ENCODE data around the gene CDH13.

Gene CDH13

DNA sequence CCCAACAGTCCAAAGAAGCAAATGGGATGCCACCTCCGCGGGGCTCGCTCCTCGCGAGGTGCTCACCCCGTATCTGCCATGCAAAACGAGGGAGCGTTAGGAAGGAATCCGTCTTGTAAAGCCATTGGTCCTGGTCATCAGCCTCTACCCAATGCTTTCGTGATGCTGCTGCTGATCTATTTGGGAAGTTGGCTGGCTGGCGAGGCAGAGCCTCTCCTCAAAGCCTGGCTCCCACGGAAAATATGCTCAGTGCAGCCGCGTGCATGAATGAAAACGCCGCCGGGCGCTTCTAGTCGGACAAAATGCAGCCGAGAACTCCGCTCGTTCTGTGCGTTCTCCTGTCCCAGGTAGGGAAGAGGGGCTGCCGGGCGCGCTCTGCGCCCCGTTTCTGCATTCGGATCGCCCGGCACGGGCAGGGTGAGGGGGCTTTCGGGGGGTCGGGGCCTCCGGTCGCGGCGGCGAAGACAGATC lies at the start of gene CDH13:
CDH13 (plus strand) TSS at position 179 of the 471 bp plus-strand sequence.
- no peak for DNase-seq

DNA sequence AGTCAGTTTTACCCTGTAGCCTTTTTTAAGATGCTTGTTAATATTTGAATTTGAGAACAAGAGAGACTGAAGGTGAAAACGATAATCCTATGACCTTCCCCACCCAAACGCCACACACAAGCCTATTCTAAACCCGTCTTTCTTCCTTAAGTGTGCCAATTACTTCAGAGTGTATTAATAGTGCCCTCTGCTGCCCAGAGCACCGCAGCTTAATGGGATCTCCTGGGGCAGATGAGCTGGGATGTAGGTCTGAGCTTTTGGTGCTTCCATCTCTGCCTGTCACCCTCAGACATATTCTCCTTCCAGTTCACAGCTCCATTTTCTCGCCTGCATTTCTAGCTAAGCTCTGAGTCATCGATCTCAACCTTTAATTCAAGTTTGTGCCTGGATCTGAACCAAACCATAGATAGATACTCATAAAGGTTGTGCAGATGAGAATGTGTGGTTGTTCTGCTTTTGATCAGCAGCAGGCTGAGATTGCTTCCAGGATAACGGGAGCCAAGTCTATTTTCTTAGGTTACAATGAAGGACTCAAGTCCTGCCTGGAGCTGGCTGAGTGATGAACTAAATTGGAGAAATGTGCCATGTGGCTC lies 46.4 kb upstream of the CDH13 start:
- DNase-seq: no peak

DNA sequence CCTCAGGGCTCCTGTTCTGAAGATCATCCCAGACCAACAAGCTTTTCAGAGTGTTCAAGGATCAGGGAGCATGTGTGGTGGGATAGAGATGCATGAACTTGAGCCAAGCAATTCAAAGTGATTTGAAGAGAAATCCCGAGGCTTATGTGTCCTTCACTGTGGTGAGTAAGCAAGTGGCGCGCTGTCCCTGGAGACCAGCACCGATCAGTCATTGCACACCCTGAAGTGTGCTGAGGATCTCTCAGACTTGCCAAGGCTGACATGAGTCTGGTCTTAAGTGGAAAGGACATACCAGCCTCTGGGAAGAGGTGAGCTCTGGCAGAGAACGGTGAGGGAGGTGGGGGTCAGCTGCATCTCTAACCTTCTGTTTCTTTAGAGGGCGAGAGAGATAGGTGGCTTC lies 43.8 kb upstream of the CDH13 start:
- no peak for DNase-seq

DNA sequence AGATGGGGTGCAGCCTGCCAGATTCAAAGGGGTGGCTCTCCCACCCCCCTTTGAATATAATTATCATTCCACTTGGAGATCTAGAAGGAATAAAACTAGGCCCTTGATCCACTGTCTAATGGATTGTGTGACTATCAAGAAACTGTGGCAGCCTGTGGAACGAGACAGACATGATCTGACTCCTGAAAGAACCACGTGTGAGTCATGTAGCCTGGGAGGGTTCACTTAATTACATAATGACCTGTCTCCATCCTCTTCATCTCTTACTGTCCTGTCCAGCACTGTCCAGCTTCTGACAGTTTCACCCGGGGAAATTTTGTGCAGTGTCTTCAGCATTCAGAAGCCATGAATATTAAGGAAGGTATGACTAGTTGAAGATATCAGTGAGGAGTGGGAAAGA lies 43.3 kb upstream of the CDH13 start:
- no peak for DNase-seq

DNA sequence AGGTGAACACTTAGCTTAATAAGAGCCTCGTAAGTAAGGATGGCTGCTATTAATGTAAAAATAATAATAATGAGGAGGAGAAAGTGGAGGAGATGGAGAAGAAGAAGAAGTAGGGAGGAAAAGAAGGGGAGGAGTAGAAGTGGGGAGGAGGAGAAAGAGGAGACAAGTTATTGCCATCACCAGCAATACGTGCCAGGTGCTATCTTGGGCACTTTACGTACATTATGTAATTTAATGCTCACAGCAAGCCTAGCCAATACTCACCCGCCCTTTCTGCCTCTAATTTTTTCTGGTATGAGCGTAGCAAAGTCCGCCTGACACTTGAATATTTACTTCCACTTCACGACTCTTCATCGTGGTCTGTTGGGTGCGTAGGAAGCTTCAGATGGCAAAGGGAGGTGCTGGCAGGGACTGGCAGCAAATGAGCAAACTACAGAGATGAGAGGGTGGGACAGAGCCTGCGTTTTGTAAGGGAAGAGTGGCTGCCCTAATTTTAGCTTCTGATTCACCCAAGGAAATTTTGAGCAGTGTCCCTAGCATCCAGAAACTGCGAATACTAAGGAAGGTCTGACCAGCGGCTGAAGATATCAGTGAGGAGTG lies 42.1 kb upstream of the CDH13 start:
- no peak for DNase-seq

DNA sequence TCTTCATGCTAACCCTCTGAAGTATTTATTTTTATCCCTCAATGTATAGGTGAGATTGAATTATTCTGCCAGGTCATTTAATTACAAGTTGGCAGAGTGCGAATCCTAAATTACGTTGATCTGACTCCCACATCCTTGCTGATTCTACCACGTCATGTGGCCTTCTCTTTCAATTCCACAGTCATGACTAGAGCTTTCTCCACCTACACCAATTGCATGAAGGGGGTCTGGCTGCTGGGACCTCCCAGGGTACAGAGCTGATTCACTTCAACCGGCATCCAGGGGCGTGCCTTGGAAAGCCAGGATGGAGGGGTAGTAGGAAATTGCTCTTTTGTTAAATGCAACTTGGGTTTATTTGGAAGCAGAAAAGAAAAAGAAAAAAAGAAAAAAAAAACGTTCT lies 41.1 kb upstream of the CDH13 start:
- no peak for DNase-seq

DNA sequence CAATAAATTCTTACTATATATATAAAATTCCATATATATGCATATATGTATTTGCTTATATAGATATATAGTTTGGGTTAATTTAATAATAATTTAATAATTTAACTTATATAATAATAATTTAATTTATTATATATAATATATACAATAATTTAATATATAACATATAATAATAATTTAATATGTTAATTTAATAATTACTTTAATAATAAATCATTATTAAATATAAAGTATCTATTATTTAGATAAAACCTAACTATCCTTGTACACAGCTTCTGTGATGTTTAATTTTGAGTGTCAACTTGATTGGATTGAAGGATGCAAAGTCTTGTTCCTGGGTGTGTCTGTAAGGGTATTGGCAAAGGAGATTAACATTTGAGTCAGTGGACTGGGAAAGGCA lies 40.6 kb upstream of the CDH13 start:
- no peak for DNase-seq

DNA sequence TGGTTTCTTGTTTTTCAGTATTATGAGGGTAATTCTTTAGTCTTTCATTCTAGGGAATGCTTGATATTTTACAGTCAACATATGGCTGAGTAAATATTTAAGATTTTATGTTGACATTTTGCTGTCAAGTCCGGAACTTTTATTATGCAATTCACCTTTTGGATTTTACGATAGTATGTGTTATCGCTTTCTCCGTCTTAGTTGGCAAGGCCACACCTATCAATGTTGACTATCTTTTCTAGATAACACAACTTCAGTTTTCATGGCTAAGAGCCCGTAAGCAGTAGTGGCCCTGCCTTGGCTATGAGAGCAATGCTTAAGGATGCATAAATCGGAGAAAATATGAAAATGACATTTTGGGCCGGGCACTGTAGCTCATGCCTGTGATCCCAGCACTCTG lies 39.5 kb upstream of the CDH13 start:
- DNase-seq: no peak

DNA sequence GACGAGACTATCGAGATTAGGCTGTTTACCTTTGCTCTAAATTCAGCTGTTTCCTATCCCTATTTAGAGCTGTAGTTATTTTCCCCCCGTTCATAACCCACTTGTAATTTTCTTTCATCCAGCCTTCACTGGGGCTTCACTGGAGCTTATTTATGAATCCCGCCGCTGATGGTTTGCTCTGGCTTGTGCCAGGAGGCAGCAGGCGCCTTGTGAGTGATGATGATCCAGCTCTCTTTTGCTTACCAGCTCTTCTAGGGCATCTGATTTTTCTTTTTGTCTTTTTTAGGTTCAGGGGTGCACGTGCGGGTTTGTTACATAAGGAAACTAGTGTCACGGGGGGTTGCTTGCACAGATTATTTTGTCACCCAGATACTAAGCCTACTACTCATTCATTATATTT lies 37.4 kb upstream of the CDH13 start:
- no peak for DNase-seq

DNA sequence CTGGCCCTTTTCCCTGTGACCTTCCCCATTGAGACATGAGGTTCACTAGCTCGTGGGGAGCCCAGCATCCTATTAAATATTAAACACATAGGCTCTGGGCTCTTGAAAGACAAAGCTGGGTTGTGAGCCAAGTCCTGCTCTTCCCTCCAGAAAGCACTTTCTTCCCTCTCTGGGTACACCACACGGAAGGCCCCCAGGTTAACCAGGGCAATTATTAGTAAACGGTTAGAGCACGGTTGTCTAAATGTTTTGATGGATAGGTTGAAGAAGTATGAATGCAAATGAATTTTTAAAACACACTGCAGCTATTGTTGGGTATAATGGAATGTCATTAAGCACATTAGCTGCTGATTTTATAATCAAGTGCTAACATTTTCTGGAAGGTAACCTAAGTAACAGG lies 32.7 kb upstream of the CDH13 start:
- DNase-seq: no peak

DNA sequence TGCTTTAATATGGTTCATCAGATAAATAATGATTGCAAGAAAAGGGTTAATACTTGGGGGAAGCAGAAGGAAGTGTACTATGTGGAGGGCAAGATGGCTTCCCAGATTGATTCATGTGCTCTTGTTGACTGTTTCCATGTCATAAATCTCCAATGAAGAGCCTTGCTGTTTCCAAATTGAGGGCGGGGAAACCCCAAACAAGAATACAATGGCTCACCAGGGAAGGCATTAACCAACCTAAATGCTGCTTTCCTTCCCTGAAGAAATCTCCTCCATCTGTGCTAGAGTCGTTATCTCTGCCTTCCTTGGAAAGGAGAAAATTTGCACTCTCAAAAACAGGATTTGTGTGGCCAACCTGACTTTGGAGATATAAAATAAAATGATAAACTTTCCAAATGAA lies 28.0 kb upstream of the CDH13 start:
- no peak for DNase-seq

DNA sequence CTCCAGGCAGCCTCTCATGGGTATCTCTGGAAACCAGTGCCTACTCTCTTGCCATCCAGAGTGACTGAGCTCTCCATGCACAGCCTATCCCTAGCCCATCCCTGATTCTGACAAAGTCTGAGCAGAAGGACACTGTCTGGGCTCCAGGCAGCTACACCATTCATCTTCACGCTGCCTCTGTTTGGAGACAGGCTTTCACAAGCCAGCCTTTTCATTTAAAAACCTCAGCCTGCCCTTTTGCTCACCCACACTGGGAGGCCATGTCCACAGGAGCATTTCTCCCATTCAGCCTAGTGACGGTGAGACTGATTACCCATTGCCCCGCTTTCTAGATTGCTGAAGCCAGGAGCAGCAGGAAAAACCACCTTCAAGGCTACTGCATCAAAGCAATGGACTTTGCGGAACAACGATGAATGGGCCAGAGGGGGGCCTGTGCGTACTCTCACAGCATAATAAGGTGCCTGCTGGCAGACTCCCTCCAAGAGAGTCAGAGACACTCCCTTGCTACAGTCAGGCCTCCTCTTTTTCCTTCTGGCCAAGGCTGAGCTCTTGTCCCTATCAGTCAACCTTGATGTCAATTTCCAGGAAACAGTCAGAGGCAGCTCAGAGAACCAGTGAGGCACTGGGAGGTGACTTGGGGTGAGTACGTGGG lies 24.7 kb upstream of the CDH13 start:
- DNase-seq: no peak

DNA sequence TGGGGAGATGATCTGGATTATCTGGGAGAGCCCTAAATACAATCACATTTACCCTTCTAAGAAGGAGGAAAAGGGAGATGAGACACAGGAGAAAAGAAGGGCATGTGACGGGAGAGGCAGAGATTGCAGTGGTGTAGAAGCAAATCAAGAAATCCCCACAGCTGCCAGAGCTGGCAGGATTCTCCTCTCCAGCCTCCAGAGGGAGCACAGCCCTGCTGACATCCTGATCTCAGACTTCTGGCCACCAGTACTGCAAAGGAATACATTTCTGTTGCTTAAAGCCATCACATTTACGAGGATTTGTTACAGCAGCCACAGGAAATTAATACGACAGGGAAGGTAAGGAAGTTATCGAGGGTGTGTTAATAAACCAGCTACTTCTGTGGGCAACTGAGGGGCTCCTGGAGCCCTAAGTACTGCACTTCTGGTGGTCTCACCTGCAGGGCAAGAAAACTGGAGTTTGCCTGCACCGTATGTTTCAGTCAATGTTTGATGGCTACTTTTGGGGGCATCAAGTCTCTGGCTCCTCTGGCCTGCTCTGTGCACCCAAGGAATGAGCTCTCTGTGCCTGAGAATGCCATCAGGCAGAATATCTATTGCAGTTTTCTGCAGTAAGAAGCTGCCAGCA lies 22.9 kb upstream of the CDH13 start:
- no peak for DNase-seq

DNA sequence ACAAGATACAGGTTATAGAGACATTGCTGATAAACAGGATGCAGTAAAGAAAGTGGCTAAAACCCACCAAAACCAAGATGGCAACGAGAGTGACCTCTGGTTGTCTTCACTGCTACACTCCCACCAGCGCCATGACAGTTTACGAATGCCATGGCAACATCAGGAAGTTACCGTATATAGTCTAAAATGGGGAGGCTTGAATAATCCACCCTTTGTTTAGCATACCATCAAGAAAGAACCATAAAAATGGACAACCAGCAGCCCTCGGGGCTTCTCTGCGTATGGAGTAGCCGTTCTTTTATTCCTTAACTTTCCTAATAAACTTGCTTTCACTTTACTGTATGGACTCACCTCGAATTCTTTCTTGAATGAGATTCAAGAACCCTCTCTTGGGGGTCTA lies 21.7 kb upstream of the CDH13 start:
- no peak for DNase-seq

DNA sequence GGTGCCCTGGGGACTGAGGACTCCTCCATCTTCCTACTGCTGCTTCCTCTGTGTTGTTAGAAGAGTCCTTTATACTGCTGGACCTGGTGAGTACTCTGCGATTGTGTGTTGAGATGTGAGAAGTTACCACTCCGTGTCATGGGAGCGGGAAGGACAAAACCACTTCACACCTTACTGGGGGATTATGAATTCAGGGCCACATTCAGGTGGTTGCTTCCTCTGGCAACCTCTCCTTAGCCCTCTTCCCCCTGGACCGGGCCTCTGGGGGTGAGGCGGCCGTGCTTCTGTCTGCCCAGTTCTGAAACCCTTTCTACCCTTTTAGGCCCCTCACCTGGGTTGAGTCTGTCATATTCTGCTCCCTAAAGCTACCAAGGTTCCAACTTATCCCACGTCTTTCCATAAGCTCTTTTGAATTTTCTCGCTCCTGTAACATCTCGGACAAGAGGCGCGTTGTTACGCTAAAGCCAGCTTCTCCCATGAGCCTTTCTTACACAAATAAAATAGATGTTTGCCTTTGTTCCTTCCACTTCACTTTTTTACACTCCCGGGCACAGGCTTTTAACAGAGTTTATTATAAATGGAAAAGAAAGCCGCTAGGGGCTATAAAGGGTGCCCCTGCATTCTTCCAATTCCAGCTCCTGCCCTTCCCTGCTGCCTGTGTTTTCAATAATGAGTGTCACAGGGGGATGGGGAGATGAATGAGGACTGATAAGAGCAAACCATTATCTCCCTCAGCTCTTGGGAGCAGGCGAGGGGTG lies 20.7 kb upstream of the CDH13 start:
- DNase-seq: no peak

DNA sequence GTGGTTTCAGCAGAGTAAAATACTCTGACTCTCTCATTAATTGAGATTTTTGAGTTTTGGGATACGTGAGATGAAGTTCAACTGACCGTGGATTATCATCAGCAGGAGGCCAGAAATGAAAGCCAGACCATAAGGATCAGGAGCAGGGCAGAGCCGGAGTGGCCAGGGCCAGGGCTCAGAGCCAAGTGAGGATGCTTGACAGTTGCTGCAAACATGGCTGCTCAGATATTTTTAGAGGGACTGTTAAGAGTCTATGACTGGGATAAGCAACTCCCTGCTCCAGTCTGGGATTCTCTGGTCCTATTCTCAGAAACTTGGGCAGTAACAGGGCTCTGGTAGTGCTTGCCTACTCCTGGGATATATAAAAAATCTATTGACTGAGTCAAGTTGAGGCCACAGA lies 17.6 kb upstream of the CDH13 start:
- DNase-seq: no peak

DNA sequence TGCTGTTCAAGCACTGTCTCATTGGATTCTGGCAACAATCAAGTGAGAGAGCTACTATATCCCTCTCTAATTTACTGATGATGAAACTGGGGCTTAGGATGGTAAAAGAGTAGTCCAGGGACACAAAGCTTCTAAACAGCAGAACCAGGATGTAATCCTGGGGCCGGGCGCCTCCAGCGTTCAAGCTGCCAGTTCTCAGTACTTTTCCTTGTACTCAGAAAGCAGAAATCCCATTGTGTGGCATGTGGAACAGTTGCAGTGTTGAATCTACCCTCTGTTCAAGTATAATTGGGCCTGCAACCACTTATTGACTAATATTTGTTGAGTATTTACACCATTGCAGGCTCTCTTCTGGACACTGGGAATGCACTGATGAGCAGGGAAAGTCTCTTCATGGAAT lies 14.5 kb upstream of the CDH13 start:
- no peak for DNase-seq

DNA sequence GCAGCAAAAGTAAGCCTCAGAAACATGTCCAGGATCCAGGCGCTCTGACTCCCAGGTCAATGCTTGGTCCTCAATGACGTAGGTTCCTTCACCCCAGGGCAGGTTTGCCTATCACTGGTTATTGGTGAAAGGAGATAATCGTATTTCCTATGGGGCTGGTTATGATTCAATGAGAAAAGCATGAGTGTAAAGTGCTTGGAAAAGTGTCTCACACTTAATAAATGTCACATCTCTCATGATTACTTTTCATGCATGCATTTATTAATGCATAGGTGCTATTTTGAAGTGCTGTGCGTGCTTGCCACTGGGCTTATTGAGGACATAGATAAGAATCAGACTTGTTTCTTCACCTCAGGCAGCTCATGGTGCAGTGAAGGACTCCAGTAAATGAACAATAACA lies 10.4 kb upstream of the CDH13 start:
- no peak for DNase-seq

DNA sequence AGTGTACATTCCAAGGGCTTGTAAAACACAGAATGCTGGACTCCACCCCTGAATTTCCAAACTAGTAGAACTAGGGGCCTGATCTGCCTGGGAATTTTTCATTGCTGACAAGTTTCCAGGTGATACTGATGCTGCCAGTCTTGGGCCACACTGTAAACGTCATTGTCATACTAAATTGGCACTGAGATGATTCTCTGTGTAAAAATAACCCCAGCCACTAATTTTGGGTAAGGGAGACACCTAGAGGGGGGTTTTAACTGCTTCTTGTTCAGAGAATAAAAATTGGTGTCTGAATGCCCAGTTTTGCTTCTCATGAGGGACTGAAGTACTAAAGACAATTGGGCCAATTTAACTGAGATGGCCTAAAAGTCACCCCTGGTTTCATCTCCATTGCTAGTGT lies 5.0 kb upstream of the CDH13 start:
- DNase-seq: no peak

DNA sequence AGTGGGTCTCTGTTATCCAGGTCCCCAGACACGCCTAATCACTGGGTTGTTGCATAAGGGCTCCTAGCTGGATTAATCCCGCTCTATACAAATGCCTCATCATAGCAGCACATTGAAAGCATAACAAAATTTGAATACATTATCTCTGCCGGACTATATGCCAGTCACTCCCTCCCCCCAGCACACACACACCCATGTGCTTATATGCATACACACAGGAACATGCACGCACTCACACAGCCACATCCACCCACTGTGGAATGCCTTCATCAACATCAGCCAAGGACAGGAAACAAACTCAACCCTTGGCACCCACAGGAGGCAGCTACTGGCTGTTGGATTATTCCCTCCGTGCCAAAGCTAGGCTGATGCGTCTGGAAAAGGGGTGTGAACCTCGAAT lies 3.5 kb upstream of the CDH13 start:
- no peak for DNase-seq

DNA sequence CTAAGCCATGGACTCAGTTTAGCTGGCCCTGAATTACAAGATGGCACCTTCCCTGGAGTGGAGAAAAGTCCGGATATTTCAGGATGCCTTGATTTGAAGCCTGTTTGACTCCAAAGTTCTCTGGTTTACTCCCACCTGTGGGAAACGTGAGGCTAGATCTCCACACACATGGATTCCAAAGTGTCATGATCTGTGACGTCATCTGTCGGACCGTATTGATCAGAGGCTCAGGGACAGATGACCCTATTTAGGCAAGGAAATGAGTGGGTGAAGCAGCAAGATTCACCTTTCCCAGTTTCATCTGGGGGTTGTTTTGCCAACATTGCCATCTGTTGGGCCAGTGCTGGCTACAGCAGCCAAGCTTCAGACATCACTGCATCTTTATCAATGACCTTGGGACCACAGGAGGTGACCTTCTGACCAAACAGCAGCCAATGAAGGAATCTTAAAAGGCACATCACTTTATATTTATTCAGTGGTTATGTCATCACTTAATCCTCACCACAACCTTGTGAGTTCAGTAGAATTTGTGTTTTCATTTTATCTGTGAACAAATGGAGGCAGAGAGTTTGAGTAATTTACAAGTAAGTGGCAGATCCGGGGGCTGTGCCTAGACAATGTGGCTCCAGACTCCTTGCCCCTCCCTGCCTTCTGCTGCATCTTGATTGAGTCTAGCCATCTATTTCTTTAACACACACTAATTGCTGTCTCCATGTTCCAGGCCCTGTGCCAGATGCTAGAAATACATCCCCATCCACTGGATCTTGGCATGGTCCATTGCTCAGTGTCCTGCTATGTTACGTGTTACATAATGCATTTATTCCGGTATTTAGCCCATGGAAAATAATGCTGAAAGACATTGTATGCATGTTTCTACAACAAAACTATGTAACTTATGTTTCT lies 1.5 kb upstream of the CDH13 start:
- DNase-seq: no peak

DNA sequence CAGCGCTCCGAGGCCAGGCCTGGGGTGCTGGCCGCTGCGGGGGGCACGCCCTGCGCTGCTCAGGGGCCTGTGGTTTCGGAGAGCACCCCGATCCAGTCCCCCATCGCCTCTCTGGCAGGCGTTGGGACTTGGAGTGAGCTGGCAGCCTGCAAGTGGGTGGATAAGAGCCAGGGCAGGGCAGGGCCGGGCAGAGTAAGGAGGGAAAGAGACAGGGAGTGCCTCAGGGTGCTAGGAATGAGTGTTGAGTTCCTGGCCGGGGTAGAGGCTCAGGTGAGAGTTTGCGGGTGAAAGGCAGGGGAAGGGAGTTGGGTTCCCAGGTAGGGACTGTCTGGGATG lies 1.3 kb downstream of the CDH13 start:
- DNase-seq: no peak

DNA sequence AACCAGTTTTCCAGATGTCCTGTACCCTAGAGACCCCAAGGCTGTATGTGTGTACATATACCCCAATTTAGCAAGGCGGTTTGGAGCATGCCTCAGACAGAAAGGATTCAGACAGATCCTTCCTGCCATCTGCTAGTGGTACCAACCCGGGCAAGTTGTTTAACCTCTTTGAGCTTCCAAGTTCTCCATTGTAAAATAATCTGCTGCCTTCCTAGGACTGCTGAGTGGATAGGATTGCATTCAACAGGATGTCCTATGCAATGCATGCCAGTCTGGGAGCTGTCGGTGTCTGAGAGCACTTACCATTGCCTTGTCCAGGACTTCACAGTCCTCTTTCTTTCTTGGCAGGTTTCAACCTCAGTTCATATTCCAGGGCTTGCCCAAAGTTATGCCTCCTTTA lies 1.9 kb downstream of the CDH13 start:
- no peak for DNase-seq
